Endothelial cell of umbilical vein (primary cell): Measurements from ENCODE around the gene SEMA4A. TPM values are rescaled to one million over a fixed set of nuclear protein-coding genes. Genes with fewer than 3 reads are reported as not detected.
A peak's percentile ranks its signal among the peaks of the same experiment; 100 is the strongest.

Experiments used
- BruUV-seq: library from RNA; stranded (reverse); fragments of 400-500 nt; replicated peaks from 2 replicates; lab custom pipeline; 2021; lab: Mats Ljungman, UMichigan
- CTCF ChIA-PET: fragments of 300-600, 350-600 bp; sonication (Branson Sonifier 250); formaldehyde crosslinking; loops from one replicate; lab custom pipeline; 2021; ENCODE audit warnings: antibody characterized with exemption, inconsistent platforms; lab: Charles Lee
- POLR2A ChIA-PET: fragments of 300-600, 350-600 bp; sonication (Branson Sonifier 250); formaldehyde crosslinking; loops from one replicate; lab custom pipeline; 2021; ENCODE audit warnings: antibody characterized with exemption, inconsistent platforms; lab: Charles Lee
- DNase-seq: peaks from one replicate; pipeline ENCODE4 v3.0.0-alpha.2; 2011; ENCODE audit warnings: low read depth, low spot score
- FAIRE-seq: peaks from 2 replicates; lab custom pipeline; 2011; peaks lifted over from hg19 to GRCh38; lab: Jason Lieb, UNC
- H2AFZ ChIP-seq: 2 replicates; pipeline ENCODE4 v1.6.0; 2012; ENCODE audit warnings: low read depth, low read length, control low read depth, inconsistent platforms
- H3K27ac ChIP-seq: 2 replicates; pipeline ENCODE4 v1.5.1; 2011; ENCODE audit warnings: low read depth, mild to moderate bottlenecking, control low read depth, low read length, moderate library complexity; ENCODE audit not compliant: insufficient read depth
- H3K27me3 ChIP-seq, 2 experiments: 2 replicates each; pipeline versions ENCODE4 v1.6.0 to v1.6.1; 2011; ENCODE audit warnings: low read length in 2 of 2, mixed read lengths in 1 of 2; ENCODE audit not compliant: control insufficient read depth in 2 of 2, insufficient read depth in 2 of 2
- H3K36me3 ChIP-seq, 2 experiments: 2 replicates in 1 of 2; 3 replicates in 1 of 2; pipeline ENCODE4 v1.5.1; 2011; ENCODE audit warnings: low read length in 2 of 2, mild to moderate bottlenecking in 1 of 2, moderate library complexity in 1 of 2; ENCODE audit not compliant: control insufficient read depth in 2 of 2, insufficient read depth in 2 of 2; ENCODE audit errors: extremely low read depth in 1 of 2
- H3K4me1 ChIP-seq: 3 replicates; pipeline ENCODE4 v1.5.1; 2011; ENCODE audit warnings: mild to moderate bottlenecking, low read length; ENCODE audit not compliant: control insufficient read depth, insufficient read depth; ENCODE audit errors: extremely low read depth
- H3K4me2 ChIP-seq: 2 replicates; pipeline ENCODE4 v1.6.1; 2011; ENCODE audit warnings: low read length, control low read depth, mixed read lengths; ENCODE audit not compliant: insufficient read depth
- H3K4me3 ChIP-seq, 3 experiments: fragments of 200-600 bp in 1 of 3; sonication (generic), shearing (Covaris generic) in 1 of 3; replicated peaks in 1 of 3; 2 replicates each; pipeline ENCODE4 v1.5.1; 2011 to 2016; ENCODE audit warnings: control low read depth in 3 of 3, low read length in 3 of 3, mild to moderate bottlenecking in 2 of 3, inconsistent platforms in 1 of 3, low read depth in 1 of 3, moderate library complexity in 1 of 3; ENCODE audit not compliant: insufficient read depth in 1 of 3
- H3K79me2 ChIP-seq: 2 replicates; pipeline ENCODE4 v1.6.0; 2012; ENCODE audit warnings: low read length, inconsistent platforms; ENCODE audit not compliant: control insufficient read depth, insufficient read depth
- H3K9ac ChIP-seq: replicated peaks from 2 replicates; pipeline ENCODE3; 2011; ENCODE audit warnings: low read length, control low read depth; ENCODE audit not compliant: insufficient read depth; ENCODE audit errors: extremely low read depth
- H3K9me1 ChIP-seq: replicated peaks from 3 replicates; pipeline ENCODE4 v1.6.0; 2011; ENCODE audit warnings: mild to moderate bottlenecking, low read length; ENCODE audit not compliant: control insufficient read depth, insufficient read depth; ENCODE audit errors: extremely low read depth
- H3K9me3 ChIP-seq: replicated peaks from 2 replicates; pipeline ENCODE4 v1.5.1; 2012; ENCODE audit warnings: low read length, inconsistent platforms; ENCODE audit not compliant: control insufficient read depth, insufficient read depth
- H4K20me1 ChIP-seq: replicated peaks from 2 replicates; pipeline ENCODE3; 2011; ENCODE audit warnings: mild to moderate bottlenecking, low read length; ENCODE audit not compliant: control insufficient read depth, insufficient read depth; ENCODE audit errors: extremely low read depth
- FOS ChIP-seq: IDR thresholded peaks from 2 replicates; pipeline ENCODE4 v1.6.1; 2011; ENCODE audit warnings: mild to moderate bottlenecking, low read length, moderate library complexity, borderline replicate concordance; ENCODE audit not compliant: insufficient read depth
- JUN ChIP-seq: IDR thresholded peaks from 2 replicates; pipeline ENCODE4 v1.6.1; 2011; ENCODE audit warnings: borderline replicate concordance, low read depth; ENCODE audit not compliant: insufficient read length, insufficient read depth
- MYC ChIP-seq: IDR thresholded peaks from one replicate; pipeline ENCODE4 v1.6.1; 2011; ENCODE audit warnings: mild to moderate bottlenecking, low read depth, low read length
- POLR2A ChIP-seq: IDR thresholded peaks from 2 replicates; pipeline ENCODE4 v1.6.1; 2012; ENCODE audit warnings: low read depth, mild to moderate bottlenecking, control low read depth, low read length
- POLR2AphosphoS5 ChIP-seq: IDR thresholded peaks from 2 replicates; pipeline ENCODE4 v1.6.1; 2012; ENCODE audit warnings: low read depth, mild to moderate bottlenecking, control low read depth, low read length, moderate library complexity; ENCODE audit not compliant: insufficient read depth
- dilution Hi-C: fragments of 300-500 bp; cut with MboI; formaldehyde crosslinking; loops from one replicate; pipeline ENCODE4 v1.15.0; 2019; ENCODE audit warnings: low sequenced_read_pairs; ENCODE audit not compliant: extremely low pct_ligation_motif_present
- intact Hi-C: fragments of 100-400 bp; cut with micrococcal nuclease; formaldehyde crosslinking; loops from one replicate; pipeline ENCODE4 v1.10.0; 2022
- polyA plus RNA-seq, 4 experiments: library from polyadenylated mRNA; depleted of rRNA in 3 of 4; stranded (reverse) in 3 of 4; unstranded in 1 of 4; fragments of >200 nt; gene quantifications; 2 replicates each; pipeline versions ENCODE4 v1.2.1 to v1.2.3, GENCODE V29; 2011 to 2012; ENCODE audit warnings: missing spikeins in 1 of 4
- total RNA-seq: library from RNA; stranded (reverse); gene quantifications from 2 replicates; pipeline ENCODE4 v1.2.3, GENCODE V29; 2021
- TF ChIP-seq, protein P1 (sequence below), 2 donors: IDR thresholded peaks; 1 replicate in 1 of 2; 2 replicates in 1 of 2; pipeline ENCODE4 v1.5.1; 2011; ENCODE audit warnings: low read length in 2 of 2, mild to moderate bottlenecking in 2 of 2, moderate library complexity in 2 of 2, control low read depth in 1 of 2, inconsistent platforms in 1 of 2, low read depth in 1 of 2; ENCODE audit not compliant: insufficient read depth in 1 of 2; ENCODE audit errors: extremely low read depth in 1 of 2
- TF ChIP-seq, protein P2 (sequence below): IDR thresholded peaks from 2 replicates; pipeline ENCODE4 v1.6.1; 2011; ENCODE audit not compliant: insufficient read depth, insufficient read length

Gene SEMA4A
- total and polyA plus RNA-seq, 2 donors (not counting 3 experiments of a cell fraction or from before 2014, with no cell fraction given) = 1.5 to 1.6 TPM

DNA sequence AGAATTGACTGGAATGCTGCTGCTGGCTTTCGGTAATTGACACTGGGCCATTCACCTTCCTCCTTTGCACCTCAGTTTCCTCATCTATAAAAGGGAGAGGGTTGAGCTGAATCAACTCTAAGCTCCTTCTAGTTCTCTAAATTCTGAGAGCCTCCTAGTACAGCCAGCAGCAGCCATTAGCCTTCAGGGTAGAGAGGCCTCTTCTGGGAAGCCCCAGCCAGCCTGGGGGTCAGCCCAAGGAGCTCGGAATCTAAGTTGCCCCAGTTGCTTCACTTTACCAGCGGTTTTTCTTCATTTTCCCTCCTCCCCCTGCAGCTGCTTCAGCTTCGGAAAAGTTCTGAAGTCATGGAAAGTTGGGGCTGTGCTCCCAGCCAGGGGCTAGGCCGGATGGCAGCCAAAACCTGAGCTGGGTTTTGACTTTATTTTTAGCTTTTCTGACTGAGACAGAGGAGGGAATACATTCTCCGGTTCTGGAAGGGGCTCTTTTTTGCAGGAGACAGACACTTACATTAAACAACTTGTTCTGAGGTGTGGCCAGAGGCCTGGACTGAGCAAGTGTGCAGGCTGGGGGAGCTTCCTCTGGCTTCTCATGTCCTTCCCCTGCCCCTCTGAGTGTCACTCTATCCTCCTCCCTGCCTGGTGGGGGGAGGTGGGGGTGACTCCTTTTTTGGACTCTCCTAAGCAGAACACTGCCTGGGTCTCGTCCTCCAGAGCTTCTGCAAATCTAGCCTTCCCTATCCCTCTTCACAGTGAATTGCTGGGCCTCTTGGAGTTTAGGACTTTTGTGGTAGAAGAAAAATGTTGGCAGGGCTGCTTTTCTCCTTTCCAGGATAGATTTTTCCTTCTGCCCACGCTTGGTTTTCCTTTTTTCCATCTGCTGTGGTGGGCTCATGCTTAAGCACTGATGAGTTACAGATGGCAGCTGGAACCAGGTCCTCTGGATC is 24.5 kb upstream of the SEMA4A start:
- no peak overlapping the region for H3K4me3 ChIP-seq
- BruUV-seq = no TSS peak
- dilution Hi-C loops (no loop called here), intact Hi-C loops (no loop called here)
- FAIRE-seq (peak; percentile 38), DNase-seq (peak; percentile 47)
- no peaks in the 10 kb centered on the region for H3K9me3 ChIP-seq
- no peak for TF ChIP-seq FOS
- no peak for TF ChIP-seq MYC
- peak; percentile 12 for TF ChIP-seq POLR2AphosphoS5
- no peak for TF ChIP-seq JUN
- TF ChIP-seq POLR2A = no peak
- TF ChIP-seq, protein P1, sequence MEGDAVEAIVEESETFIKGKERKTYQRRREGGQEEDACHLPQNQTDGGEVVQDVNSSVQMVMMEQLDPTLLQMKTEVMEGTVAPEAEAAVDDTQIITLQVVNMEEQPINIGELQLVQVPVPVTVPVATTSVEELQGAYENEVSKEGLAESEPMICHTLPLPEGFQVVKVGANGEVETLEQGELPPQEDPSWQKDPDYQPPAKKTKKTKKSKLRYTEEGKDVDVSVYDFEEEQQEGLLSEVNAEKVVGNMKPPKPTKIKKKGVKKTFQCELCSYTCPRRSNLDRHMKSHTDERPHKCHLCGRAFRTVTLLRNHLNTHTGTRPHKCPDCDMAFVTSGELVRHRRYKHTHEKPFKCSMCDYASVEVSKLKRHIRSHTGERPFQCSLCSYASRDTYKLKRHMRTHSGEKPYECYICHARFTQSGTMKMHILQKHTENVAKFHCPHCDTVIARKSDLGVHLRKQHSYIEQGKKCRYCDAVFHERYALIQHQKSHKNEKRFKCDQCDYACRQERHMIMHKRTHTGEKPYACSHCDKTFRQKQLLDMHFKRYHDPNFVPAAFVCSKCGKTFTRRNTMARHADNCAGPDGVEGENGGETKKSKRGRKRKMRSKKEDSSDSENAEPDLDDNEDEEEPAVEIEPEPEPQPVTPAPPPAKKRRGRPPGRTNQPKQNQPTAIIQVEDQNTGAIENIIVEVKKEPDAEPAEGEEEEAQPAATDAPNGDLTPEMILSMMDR (IDR thresholded peaks at IDR 0.05; ENCODE audit: extremely low read depth in 1 of 2, insufficient read depth in 1 of 2, low read depth in 1 of 2, low read length in 2 of 2) = no peak
- TF ChIP-seq, protein P2, sequence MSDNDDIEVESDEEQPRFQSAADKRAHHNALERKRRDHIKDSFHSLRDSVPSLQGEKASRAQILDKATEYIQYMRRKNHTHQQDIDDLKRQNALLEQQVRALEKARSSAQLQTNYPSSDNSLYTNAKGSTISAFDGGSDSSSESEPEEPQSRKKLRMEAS = no peak
- H3K4me1 ChIP-seq = peaks cover 64% of the 10 kb centered on the region
- ChIA-PET POLR2A (interaction anchor here (1.4 to 5.1 kb wide), 5 partner anchors 9 to 29 kb away, joined by 3 to 55 read pairs (median 5); partner anchors contain the start of gene LMNA), CTCF (interaction anchor here (0.6 to 13.0 kb wide), 14 partner anchors 8 to 257 kb away, joined by 3 to 627 read pairs (median 5); partner anchors contain the start of gene LMNA)
- peaks cover 9% of the 10 kb centered on the region in 2 experiments for H3K36me3 ChIP-seq
- no peak overlapping the region for H2AFZ ChIP-seq
- no peaks in the 10 kb centered on the region for H4K20me1 ChIP-seq
- H3K27ac ChIP-seq = peak overlapping the region; percentile 94
- H3K9me1 ChIP-seq = no peaks in the 10 kb centered on the region
- peak overlapping the region; percentile 82 for H3K9ac ChIP-seq
- H3K79me2 ChIP-seq = peaks cover 83% of the 10 kb centered on the region
- H3K27me3 ChIP-seq = no peaks in the 10 kb centered on the region
- peak overlapping the region; percentile 33 for H3K4me2 ChIP-seq
